ENCODE data around the gene ATP10D.

Gene ATP10D

DNA sequence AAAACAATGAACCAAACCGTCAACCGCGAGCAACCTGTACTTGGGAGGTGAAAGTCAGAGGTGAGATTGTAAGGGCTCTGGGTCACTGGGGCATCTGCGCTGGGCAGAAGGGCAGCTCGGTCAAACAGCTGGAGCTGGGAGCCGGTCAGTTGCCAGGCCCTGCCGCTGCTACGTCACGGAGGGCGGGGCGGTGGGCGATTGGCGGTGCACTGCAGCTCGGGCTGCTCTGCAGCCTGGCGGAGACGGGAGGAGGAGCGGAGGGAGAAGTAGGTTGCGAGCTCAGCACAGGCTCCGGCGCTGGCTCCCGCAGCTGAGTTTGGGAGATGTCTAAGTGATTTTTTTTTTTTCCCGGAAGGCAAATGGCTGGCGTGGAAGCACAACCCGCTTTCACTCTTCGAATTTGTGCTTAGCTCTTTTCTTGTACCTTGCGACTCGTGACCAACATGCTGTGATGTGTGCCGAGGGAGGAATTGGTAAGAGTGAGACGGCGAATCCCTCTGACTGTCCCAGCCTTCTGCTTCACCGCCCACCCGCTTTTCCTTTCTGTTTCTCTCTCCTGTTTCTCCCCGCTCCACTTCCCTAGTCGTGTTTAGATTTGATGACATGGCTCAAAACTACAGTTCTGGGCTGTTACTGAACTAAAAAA is at the start of gene ATP10D:
ATP10D (plus strand) TSS at position 229 of the 646 bp plus-strand sequence. CDS start 27,266 bp downstream, outside the sequence.
- TF ChIP-seq POLR2A (IDR thresholded peaks at IDR 0.05; ENCODE audit: low read length) (peak; percentile 69), GATA1 (IDR thresholded peaks at IDR 0.05; ENCODE audit: low read depth, low read length) (no peak)
- DNase-seq: peak; percentile 89 to 91

DNA sequence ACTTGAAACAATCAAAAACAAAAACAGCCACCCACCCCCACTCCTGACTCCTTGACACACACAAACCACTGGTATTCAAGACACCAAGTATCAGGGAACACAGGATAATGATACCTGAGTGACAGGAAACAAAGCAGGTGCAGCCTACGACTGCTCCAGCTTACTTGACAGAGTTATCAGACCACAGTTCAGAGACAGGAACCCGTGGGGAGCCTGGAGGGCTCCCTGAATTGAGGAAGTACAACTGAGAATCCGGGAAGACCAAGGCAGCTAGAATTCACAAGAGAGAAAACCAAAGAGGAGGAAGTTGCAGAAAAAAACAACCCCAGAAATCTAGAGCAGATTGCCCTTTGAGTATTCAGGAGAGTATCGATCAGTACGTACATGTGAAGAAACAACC is 42.1 kb upstream of the ATP10D start:
- TF ChIP-seq POLR2A (IDR thresholded peaks at IDR 0.05; ENCODE audit: low read length): no peak
- no peak for TF ChIP-seq GATA1 (IDR thresholded peaks at IDR 0.05; ENCODE audit: low read depth, low read length)
- DNase-seq: no peak

DNA sequence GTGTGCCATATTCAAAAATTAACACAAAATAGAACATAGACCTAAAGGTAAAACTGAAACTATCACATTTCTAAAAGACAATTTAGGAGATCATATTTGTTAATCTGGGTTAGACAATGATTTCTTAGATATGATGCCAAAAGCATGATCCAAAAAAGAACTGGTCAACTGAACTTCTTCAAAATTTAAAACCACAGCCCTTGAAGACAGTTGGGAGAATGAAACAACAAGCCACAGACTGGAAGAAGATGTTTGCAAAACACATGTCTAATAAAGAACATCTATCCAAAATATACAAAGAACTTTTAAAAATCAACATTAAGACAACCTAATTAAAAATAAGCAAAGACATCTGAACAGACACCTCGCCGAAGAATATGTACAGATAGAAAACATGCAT is 41.0 kb upstream of the ATP10D start:
- no peak for DNase-seq
- TF ChIP-seq POLR2A (IDR thresholded peaks at IDR 0.05; ENCODE audit: low read length) (no peak), GATA1 (IDR thresholded peaks at IDR 0.05; ENCODE audit: low read depth, low read length) (no peak)

DNA sequence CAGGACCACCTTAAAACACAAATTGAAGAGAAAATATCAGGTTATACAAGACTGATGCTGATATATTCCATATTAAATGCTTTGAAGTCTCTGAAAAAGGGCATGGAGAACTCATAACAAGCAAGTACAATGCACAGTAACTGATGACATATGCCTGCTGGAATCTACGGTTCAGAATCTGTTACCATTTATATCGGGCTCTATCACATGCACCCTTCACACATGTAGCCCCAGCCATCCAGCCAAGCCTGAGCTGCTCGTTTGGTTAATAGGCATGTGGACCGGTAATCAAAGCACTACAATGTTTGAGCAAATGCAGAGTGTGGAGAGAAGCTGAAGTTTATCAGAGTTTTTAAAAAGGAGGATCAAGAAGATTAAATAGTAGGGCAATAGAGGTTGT is 33.4 kb upstream of the ATP10D start:
- no peak for TF ChIP-seq POLR2A (IDR thresholded peaks at IDR 0.05; ENCODE audit: low read length)
- no peak for TF ChIP-seq GATA1 (IDR thresholded peaks at IDR 0.05; ENCODE audit: low read depth, low read length)
- no peak for DNase-seq

DNA sequence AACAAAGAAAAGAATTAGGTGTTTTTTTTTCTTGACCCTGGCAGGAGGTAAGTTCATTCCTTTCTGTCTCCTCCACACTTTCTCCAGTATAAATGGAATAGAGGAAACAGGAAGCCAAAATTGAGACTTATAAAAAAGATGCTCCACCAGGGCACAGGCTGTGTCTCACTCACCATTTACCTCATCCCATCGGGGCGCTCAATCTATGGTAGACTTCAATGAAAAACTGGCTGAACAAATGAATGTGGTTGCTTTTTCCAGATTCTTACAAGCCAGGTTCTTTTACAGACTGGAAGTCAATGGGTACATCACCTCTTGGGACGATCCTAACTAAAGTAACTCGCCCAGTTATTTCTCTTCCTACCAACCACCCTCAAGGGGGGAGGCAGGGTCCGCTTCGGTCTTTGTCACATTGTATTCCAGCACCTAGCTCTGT is 22.3 kb upstream of the ATP10D start:
- no peak for DNase-seq
- TF ChIP-seq POLR2A (IDR thresholded peaks at IDR 0.05; ENCODE audit: low read length) (no peak), GATA1 (IDR thresholded peaks at IDR 0.05; ENCODE audit: low read depth, low read length) (no peak)

DNA sequence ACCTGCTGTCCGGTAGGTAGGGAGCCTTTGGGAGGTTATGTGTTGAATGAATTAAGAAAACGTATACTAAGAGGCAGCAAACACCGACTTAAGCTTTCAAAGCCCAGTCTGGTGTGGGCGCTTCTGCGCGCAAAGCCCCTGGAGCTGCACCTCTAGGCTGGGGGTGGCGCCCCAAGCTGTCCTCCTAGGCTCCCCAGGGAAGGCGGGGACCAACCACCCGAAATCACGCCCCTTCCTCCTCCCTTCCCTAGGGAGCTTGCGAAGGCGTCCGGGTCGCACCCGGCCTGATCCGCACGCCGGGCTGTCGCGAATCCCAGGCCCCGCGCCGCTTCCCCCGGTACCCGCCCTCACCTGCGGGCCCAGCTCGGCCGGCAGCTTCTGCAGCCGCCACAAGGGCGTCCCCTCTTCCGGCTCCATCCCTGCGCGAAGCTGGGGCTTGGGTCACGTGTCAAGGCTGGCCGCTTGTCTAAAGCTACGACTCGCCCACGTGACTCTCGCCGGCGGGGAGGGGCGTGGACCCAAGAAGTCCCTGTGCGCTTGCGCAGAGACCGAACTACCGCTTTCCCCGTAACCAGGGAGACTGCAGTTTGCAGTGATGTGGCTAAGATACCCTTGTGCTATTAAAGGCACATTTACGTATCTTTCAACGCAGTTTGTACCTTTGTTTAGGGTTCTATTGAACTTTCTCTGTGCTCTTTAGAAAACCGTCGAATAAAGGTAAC is 21.7 kb upstream of the ATP10D start, which contains the start of gene COMMD8:
COMMD8 (minus strand) TSS at position 468 of the 722 bp plus-strand sequence; CDS start at position 417, 51 bp downstream.
- peak; percentile 63 for TF ChIP-seq POLR2A (IDR thresholded peaks at IDR 0.05; ENCODE audit: low read length)
- no peak for TF ChIP-seq GATA1 (IDR thresholded peaks at IDR 0.05; ENCODE audit: low read depth, low read length)
- peak; percentile 97 to 98 for DNase-seq

DNA sequence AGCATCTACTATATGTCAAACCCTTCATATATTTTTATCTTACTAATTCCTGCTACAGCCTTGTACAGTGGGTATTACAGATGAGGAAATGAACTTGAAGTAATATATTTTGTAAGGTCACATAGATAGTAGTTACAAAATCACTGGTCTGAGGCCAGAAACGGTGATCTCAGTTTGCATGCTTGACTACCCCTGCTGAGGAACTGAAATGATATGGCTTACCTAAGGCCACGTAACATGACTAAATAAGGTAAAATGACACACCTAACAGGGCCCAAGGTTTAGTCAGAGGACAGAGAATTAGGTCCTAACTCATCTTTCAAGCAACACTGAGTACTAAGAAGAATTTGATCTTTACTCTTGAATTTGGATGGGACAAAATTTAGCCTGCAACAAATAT is 20.1 kb upstream of the ATP10D start:
- peak; percentile 83 for DNase-seq
- TF ChIP-seq GATA1 (IDR thresholded peaks at IDR 0.05; ENCODE audit: low read depth, low read length): no peak
- no peak for TF ChIP-seq POLR2A (IDR thresholded peaks at IDR 0.05; ENCODE audit: low read length)

DNA sequence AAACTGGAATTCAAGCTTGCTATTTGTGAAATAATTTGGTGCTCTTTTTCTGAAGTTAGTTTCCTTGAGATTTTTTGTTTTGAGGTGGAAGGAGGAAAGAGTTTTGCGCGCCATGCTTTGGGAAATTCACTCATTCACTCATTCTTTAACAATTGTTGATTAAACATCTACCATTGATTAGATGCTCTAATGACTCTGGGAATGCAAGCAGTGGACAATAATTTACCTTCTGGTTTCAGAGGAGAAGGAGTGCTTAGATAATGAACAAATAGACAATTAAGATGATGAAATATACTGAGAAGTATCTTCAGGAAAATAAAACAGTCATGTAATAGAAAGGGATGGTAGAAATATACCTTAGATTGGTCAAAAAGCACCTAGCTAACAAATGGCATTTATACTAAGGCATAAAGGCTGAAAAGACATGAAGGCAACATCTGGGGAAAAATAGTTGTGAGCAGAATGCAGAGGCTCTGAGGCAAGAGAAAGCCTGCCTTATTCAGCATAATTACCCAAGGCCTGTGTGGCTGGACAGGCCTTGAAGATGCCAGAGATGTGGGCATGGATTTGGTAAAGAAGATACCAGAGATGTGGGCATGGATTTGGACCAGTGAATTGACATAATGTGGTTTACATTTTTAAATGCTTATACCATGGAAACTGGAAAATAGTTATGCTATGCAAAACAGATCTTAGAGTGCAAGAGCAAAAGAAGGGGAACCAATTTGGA is 18.9 kb upstream of the ATP10D start:
- TF ChIP-seq GATA1 (IDR thresholded peaks at IDR 0.05; ENCODE audit: low read depth, low read length) (no peak), POLR2A (IDR thresholded peaks at IDR 0.05; ENCODE audit: low read length) (no peak)
- DNase-seq: no peak

DNA sequence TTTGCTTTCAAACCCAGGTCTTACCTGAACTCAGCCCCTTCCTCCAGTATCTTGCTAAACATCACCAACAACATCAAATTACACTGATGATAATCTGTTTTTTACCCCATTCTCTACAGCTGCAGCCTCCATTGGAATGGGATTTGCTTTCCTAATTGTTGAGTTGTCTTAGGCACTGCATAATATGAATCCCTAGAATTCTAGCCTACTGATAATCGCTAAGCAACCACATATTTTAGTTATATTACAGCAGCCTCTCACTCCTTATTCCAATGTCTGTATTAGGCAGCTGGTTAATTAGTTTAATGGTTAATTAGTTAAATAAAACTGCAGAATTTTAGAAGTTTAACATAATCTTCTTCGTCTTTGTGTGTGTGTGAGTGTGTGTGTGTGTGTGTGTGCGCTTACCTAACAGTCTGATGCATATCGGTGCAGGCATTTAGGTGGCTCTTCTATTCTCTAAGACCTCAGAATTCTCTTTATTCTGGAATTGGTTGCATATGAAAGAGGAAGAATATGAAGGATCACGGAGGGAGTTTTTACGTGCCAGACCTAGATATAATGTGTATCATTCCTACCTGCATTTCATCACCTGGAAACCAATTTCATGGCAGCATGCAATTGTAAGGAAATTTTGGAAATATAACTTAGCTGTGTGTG is 16.2 kb upstream of the ATP10D start:
- no peak for TF ChIP-seq POLR2A (IDR thresholded peaks at IDR 0.05; ENCODE audit: low read length)
- TF ChIP-seq GATA1 (IDR thresholded peaks at IDR 0.05; ENCODE audit: low read depth, low read length): no peak
- no peak for DNase-seq

DNA sequence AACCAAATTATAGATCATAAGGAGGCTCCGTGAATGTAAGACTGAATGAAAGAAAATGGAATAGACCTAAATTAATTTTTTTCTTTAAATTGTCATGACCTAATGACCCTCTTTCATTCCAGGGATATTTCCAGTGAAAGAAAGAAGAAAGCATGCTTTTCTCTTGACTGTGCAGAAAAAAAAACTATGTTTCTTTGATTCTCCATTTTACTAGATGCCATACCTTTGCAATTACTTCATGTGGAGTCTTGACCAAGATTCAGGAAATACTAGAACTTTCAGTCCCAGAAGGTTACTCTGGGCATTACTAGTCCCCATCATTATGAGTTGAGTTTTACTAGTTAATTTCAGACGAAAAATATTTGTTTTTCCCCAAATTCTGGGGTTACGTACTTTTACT is 15.1 kb upstream of the ATP10D start:
- TF ChIP-seq POLR2A (IDR thresholded peaks at IDR 0.05; ENCODE audit: low read length) (no peak), GATA1 (IDR thresholded peaks at IDR 0.05; ENCODE audit: low read depth, low read length) (no peak)
- DNase-seq: no peak

DNA sequence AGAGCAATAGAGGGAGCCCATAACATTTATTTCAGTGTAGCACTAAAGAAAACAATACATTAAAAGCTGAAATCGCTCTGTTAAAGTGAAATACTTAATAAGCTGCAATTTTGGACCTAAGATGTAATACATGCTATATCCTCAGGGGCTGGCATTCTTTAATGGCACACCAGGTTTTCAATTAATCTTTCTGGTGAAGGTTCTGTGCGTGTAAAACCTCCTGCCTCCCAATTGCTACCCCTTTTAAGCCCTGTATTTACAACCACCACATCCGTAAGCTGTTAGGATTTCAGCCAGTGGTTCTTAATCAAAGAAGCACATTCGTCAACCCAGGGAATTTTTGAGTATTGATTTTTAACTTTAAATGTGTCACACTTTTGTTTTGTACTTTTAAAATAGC is 14.0 kb upstream of the ATP10D start:
- no peak for TF ChIP-seq GATA1 (IDR thresholded peaks at IDR 0.05; ENCODE audit: low read depth, low read length)
- TF ChIP-seq POLR2A (IDR thresholded peaks at IDR 0.05; ENCODE audit: low read length): no peak
- no peak for DNase-seq

DNA sequence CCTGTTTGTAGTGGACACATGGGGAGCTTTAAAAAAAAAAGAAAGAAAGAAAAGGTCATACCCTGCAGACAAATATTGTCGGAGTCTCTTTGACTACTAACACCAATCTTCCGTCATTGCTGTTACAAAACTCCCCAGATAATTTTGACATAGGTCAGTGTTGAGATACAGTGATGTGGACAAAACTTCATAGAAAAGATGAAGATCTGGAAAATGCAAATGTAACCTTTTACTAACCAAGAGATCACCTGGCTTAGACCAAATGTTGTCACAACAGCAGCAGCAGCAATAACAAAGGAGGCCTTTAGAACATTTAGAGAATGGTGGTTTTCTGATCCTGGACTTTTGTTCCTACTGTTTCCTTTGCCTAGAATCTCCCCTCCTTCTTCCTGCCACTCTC is 13.5 kb upstream of the ATP10D start:
- TF ChIP-seq GATA1 (IDR thresholded peaks at IDR 0.05; ENCODE audit: low read depth, low read length) (no peak), POLR2A (IDR thresholded peaks at IDR 0.05; ENCODE audit: low read length) (no peak)
- DNase-seq: no peak

DNA sequence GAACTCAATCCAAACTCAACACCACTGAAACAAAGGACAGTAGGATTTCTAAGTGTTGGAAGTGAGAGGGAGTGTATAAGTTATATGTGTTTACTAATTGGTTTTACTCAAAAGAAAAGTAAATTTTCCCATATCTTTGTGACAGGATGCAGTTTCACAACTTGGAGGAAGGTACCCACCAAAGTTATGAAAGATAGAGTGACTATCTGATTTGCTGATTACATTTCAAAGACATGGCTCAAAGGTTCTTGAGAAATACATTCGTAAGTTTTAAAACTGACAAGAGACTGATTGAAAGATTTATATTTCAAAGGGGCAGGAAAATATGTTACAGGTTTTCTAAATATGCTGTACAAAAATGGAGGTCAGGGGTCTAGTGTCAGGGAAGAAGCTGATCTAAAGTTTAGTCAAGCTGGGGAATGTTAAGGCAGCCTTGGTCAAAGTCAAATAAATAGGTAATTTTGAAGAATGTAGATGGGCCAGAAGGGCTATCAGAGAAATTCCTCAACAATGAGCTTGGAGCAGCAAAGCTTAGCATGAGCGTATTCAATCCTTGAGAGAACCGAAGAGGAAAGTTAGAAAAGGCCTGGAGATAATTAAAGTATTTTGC is 11.8 kb upstream of the ATP10D start:
- no peak for TF ChIP-seq GATA1 (IDR thresholded peaks at IDR 0.05; ENCODE audit: low read depth, low read length)
- DNase-seq: no peak

All from erythroblast (primary cell).